ENCODE measurements around the gene KCNK17. TPM values are rescaled to one million over a fixed set of nuclear protein-coding genes. Genes with fewer than 3 reads are reported as not detected.

KCNK17 gene
- total and polyA plus RNA-seq, 2 of the 8 experiments (the other 6 are each of a cell fraction or from before 2014, with no cell fraction given) = 2.9 to 3.4 TPM

GRCh38 chr6:39266375-39266774, 47.8 kb downstream of the KCNK17 start (continued):
- TF ChIP-seq HDAC6 (IDR thresholded peaks at IDR 0.05; ENCODE audit: low read depth, low read length) = no peak
- no peak for TF ChIP-seq KDM1A (IDR thresholded peaks at IDR 0.05; ENCODE audit: borderline replicate concordance, low read length)
- no peak for TF ChIP-seq GTF2F1 (IDR thresholded peaks at IDR 0.05; ENCODE audit: borderline replicate concordance, low read depth, low read length)
- TF ChIP-seq SIX5 (IDR thresholded peaks at IDR 0.05; ENCODE audit: low read depth, low read length) = no peak

Measured in H1 (cell line).